ENCODE measurements around the gene NOL4L.

The NOL4L gene

GRCh38 chr20:32395066-32395465 is 190.1 kb downstream of the NOL4L start:
- in situ Hi-C loops (cut with MboI; ENCODE audit: low sequenced_read_pairs): no loop called here

Data from HL-60/S4 (cell line).